G401 (cell line): ENCODE results near the gene CMC2. TPM values are rescaled to one million over a fixed set of nuclear protein-coding genes. Genes with fewer than 3 reads are reported as not detected.
A peak's percentile ranks its signal among the peaks of the same experiment; 100 is the strongest.

Experiments
- DNase-seq: peaks from one replicate; pipeline ENCODE4 v3.0.0-alpha.2; 2015; ENCODE audit warnings: low spot score
- in situ Hi-C: cut with HindIII; loops from 2 replicates; pipeline ENCODE4 v1.10.0; 2016; ENCODE audit warnings: low sequenced_read_pairs, mixed read lengths
- total RNA-seq: library from RNA; depleted of rRNA; stranded (reverse); fragments of >200 nt; shearing (Covaris generic); gene quantifications from 2 replicates; pipeline ENCODE4 v1.2.3, GENCODE V29; 2014

CMC2 gene
- total RNA-seq, 1 experiment from 2014 or later: 180 TPM

DNA sequence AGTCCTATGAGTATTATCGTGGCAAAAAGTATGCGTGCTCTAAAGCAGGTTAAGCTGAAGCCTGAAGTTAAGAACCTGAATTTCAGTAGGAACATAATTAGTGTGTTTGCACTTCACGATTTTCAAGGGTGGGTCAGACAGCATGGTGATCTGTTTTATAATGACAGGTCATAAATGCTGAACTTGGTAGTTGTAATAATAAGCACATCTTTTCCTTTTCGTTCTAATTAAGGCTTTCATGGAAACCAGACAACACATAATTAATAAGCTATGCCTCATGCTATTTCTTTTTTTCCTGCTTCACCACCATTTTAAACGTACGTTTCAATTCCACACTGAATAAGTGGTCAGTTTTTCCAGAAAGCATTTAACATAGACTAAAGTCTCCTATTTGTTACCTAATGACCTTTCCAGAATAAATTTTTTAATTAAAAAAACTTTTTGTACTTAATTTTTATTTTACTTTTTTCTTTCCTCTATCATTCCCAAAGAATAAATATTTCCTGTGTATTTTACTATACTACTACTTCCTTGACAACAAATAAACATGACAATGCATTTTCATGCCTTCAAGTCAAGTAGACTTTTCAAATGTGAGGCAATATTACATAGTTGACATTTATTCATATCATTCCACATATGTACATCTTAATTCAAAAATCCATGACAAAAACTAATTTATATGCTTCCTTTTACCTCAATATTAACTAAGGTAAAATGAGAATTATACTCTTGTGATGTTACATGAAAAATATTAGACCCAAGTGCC is 22.4 kb downstream of the CMC2 start:
- in situ Hi-C loops: no loop called here
- DNase-seq: no peak

DNA sequence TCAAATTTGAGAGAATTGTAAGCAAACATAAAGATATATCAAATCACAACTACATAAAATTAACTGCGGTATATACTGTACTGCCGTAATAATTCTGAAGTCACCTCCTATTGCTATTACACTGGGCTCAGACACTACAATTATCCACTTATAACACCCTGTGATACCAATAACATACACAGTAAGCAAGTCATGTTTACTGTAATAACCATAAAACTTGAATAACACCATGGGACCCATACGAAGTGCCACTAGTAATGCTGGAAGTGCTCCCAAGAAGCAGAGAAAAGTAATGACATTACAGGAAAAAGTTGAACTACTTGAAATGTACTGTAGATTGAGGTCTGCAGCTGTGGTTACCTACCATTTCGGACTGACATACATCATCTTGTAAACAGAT is 24.0 kb downstream of the CMC2 start:
- no peak for DNase-seq
- in situ Hi-C loops: no loop called here

DNA sequence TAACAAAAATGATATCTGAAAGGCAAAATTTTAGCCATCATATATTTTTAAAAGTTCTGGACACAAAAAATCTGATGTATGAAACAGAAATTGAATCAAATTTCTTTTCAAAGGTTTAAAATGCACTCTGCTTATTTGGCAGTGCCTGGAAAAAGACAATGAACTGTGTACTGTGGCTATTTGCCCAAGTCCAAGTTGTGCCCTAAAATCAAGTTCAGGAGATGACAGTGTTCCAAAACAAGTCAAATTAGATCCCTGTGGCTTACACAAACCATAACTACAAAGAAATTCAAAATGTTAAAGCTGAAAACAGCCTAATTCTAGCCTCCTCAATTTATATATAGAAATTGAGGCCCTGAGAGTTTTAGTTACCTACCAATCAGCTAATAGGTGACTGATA is 25.6 kb downstream of the CMC2 start:
- DNase-seq: no peak
- in situ Hi-C loops: no loop called here

DNA sequence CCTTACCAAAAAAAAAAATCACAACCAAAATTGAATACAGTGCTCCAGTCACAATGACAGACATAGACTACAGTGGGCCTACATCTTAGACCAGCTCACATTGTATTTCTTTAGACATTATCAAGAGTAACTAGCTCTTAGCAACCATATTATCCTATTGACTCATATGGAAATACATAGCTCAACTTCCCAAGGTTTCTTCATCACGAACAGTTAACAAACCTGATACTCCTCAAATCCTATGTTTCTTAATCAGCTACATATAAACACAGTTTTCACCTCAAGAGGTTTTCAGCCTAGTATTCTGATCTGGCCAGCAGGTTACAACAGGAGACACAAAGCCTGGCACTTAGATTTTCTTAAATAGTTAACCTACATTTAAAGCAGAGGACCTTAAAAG is 29.7 kb downstream of the CMC2 start:
- no peak for DNase-seq
- in situ Hi-C loops: no loop called here

GRCh38 chr16:80974649-80975376 is 31.9 kb downstream of the CMC2 start:
- peak; percentile 68 for DNase-seq

DNA sequence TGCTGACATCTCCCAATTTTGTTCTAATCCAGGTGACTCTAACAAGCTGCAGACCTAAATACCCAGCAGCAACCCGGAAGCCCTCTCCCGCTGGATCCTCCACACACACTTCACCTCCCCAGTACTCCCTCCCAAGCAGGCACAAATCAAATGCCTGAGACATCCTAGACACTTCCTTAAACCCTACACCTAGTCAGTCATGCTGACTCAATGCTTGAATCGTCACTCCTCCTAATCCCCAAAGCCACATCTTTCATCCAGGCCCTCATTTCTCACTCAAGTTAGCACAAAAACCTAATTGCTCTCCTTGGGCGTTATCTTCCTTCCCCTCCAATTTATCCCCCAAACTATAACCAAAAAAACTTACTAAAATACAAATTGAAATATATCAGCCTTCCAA is 32.7 kb downstream of the CMC2 start:
- DNase-seq: no peak
- in situ Hi-C loops: no loop called here

More at GRCh38 chr16:80974649-80975376, 31.9 kb downstream of the CMC2 start:
- in situ Hi-C loops: no loop called here

DNA sequence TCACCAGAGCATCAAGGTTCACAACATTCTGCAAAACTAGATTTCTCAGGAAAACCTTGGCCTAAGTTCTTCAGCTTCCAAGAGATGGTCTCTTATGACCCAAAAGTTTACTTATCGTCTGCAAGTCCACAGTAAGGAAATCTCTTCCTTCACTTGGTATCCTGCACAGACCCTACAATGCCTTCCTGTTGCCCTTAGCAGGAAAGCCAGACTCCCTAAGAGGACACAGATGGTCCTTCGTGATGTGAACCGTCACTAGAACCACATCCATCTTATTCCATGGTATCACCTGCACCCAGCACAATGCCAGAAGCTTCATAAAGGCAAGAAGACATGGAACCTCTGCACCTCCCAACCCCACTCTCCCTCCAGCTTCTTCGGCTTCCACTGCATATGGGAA is 34.1 kb downstream of the CMC2 start:
- in situ Hi-C loops: no loop called here
- no peak for DNase-seq

GRCh38 chr16:80971819-80972218 is 34.9 kb downstream of the CMC2 start:
- DNase-seq: peak; percentile 84
- in situ Hi-C loops: no loop called here

- in situ Hi-C loops: no loop called here
- DNase-seq: no peak
Observed at GRCh38 chr16:80969114-80969484, 37.6 kb downstream of the CMC2 start.

DNA sequence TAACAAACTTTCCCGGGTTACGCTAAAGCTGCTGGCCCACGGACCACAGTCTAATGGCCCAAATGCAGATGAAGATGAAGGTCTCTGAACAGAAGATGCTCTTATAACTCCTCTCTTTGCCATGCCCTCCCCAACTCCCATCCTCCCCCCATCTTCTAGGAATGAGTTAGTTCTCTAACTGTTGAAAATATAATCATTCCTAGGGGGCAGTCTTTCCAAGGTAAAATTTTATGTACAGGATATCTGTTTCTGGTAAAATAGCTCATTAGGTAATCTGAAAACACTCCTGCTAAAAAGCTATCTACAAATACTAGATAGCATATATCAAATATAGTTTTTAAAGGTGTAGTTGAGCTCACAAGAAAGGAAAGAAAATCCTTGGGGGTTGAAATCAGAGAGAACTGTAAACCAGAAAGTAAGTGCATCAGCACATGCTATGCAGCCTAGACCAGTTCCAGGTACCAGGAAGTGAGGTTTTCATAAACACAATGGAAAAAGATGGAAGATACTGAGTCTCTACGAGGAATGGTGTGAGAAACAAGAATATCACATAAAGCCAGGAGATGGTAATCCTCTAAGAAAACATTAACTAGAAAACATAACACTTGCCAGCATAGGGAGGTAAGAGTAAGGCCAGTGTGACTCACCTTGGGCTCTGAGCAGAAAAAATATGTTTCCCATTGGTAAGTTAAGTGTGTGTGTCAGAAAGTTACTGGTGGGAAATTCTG is 38.1 kb downstream of the CMC2 start:
- no peak for DNase-seq
- in situ Hi-C loops: no loop called here

DNA sequence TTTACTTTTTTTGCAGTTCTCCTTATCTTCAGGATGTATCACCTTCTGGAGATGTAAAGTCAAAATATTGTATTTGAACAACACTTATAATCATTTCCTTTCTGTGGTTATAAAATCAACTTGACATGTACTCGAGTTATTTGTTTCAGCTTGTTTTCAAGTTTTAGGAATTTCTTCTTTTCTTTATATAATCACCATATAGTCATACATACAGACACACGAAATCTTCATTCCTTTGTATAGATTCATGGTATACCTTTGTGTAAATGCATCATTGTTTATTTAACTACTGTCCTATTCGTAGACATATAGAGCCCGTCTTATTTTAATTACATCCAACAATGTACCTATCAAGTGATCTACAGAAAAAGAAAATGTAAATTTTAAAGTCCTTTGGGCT is 40.1 kb downstream of the CMC2 start:
- in situ Hi-C loops: no loop called here
- DNase-seq: no peak

DNA sequence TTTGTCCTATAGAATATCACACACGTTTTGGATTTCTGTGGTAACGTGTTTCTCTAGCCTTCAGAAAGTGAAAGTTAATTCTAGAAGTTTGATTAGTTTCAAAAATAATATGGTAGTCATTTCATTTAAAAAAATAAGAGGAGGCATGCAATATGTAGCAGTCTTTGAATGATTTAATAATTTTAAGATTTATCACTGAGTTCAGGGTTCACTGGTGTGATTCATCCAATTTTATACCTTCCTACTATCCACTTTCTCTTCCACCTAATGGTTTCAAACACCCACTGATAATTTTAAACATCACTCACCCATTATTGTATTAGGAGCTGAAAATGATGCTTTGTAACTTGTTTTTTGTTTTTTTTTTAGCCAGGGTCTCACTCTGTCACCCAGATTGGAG is 42.3 kb downstream of the CMC2 start:
- no peak for DNase-seq
- in situ Hi-C loops: no loop called here

GRCh38 chr16:80962879-80963278 is 43.8 kb downstream of the CMC2 start:
- DNase-seq: no peak
- in situ Hi-C loops: no loop called here

DNA sequence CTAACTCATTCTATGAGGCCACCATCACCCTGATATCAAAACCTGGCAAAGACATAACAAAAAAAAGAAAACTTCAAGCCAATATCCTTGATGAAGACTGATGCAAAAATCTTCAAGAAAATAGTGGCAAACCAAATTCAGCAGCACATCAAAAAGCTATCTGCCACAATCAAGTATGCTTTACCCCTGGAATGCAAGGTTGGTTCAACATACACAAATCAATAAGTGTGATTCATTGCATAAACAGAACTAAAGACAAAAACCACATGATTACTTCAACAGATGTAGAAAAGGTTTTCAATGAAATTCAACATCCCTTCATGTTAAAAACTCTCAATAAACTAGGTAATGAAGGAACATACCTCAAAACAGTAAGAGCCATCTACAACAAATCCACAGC is 48.4 kb downstream of the CMC2 start:
- in situ Hi-C loops: no loop called here
- no peak for DNase-seq

DNA sequence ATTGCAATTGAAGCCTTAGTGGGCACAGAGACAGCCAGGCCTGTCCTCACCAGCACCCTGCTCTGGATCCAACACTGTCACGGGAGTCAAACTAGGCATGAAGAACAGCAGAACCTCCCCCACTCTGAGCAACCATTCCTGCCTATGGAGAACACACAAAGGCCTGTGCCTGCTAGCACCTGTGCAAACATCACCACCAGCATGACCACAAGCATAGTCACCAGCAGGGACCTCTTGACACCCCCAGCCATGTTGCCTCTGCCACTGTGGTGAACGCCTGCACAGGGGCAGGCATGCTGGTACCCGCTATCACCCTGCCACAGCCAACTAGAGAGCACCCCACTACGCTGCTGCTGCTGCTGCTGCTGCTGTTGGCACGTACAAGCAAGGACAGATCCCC is 51.7 kb downstream of the CMC2 start:
- in situ Hi-C loops: no loop called here

DNA sequence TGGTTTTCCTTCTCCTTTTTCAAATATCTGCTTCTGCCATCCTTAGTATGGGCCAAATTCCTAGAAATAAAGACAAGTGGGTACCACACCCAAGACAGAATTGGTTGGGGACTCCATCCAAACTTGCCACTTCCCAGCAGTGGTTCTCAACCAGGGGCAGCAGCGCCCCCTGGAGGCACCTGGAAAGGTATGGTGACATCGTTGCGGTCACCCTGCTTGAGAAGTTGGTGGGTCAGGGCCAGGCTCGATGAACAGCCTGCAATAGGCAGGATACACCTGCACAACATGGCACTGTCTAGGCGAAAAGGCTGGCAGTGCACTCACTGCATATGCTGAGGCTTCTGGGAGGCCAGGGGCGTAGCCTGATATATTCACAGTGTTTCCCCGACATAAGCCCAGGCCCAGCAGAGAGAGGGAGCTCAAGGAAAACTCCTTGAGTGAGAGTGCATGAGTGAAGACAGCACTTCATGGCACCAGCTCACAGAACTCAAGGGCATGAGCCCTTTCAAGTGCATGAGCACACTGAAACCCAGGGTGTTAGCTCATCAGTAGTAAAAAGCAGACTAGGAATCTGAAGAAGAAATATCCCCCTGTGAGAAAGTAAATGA is 57.7 kb downstream of the CMC2 start:
- no peak for DNase-seq
- in situ Hi-C loops: no loop called here

More for the DNA sequence above, 51.7 kb downstream of the CMC2 start:
- no peak for DNase-seq

- in situ Hi-C loops: no loop called here
- no peak for DNase-seq
Observed at GRCh38 chr16:80947708-80948625, 58.7 kb downstream of the CMC2 start.

GRCh38 chr16:80947239-80947638 is 59.4 kb downstream of the CMC2 start:
- in situ Hi-C loops: no loop called here
- DNase-seq: no peak

- DNase-seq: no peak
- in situ Hi-C loops: no loop called here
Observed at GRCh38 chr16:80946481-80946880, 60.2 kb downstream of the CMC2 start.
